ENCODE results near the gene ENTPD7. TPM values are rescaled to one million over a fixed set of nuclear protein-coding genes. Genes with fewer than 3 reads are reported as not detected.

The ENTPD7 gene
- total RNA-seq = 20.3 and 25.5 TPM in 2 replicates

GRCh38 chr10:99659031-99659867, at the start of gene ENTPD7:
TSS of gene ENTPD7 (plus strand) at chr10:99659509. CDS start at chr10:99659957, 448 bp downstream.
- peak within 1 kb of the TSS; percentile 92 for H3K4me3 ChIP-seq (ENCODE audit: low read depth, low read length)
- no peak for DNase-seq (ENCODE audit: low read depth)
- TF ChIP-seq, protein P1, sequence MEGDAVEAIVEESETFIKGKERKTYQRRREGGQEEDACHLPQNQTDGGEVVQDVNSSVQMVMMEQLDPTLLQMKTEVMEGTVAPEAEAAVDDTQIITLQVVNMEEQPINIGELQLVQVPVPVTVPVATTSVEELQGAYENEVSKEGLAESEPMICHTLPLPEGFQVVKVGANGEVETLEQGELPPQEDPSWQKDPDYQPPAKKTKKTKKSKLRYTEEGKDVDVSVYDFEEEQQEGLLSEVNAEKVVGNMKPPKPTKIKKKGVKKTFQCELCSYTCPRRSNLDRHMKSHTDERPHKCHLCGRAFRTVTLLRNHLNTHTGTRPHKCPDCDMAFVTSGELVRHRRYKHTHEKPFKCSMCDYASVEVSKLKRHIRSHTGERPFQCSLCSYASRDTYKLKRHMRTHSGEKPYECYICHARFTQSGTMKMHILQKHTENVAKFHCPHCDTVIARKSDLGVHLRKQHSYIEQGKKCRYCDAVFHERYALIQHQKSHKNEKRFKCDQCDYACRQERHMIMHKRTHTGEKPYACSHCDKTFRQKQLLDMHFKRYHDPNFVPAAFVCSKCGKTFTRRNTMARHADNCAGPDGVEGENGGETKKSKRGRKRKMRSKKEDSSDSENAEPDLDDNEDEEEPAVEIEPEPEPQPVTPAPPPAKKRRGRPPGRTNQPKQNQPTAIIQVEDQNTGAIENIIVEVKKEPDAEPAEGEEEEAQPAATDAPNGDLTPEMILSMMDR (conservative IDR thresholded peaks at IDR 0.05; ENCODE audit: low read depth, low read length) = no peak

- TF ChIP-seq, protein P1 (conservative IDR thresholded peaks at IDR 0.05; ENCODE audit: low read depth, low read length) = no peak
- H3K4me3 ChIP-seq (ENCODE audit: low read depth, low read length) = no peak overlapping the region
- no peak for DNase-seq (ENCODE audit: low read depth)
Measured at GRCh38 chr10:99610221-99610620, 49.1 kb upstream of the ENTPD7 start.

GRCh38 chr10:99611326-99611725, 48.0 kb upstream of the ENTPD7 start:
- DNase-seq (ENCODE audit: low read depth) = no peak
- TF ChIP-seq, protein P1 (conservative IDR thresholded peaks at IDR 0.05; ENCODE audit: low read depth, low read length) = no peak
- no peak overlapping the region for H3K4me3 ChIP-seq (ENCODE audit: low read depth, low read length)

GRCh38 chr10:99612167-99612831, 47.0 kb upstream of the ENTPD7 start:
- TF ChIP-seq, protein P1 (conservative IDR thresholded peaks at IDR 0.05; ENCODE audit: low read depth, low read length) = peak; percentile 89
- no peak for DNase-seq (ENCODE audit: low read depth)
- no peak overlapping the region for H3K4me3 ChIP-seq (ENCODE audit: low read depth, low read length)

DNA sequence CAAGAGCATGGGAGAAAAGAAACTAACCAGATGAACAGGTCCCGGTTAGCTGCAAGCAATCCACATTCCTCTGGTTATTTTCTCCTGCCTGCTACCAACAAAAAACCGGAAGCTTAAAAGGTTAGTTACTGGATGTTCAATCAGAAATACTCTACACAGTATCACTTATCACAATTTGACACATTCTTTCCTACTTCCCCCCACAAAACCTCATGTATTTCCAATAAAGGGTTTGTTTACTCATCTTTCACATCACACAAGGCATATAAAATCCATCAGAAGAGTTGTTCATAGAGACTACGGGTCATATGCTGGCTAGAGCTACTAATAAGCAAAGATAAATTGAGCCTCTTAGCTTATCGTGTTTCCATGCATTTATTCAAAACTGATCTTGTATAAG, 43.9 kb upstream of the ENTPD7 start:
- TF ChIP-seq, protein P1 (conservative IDR thresholded peaks at IDR 0.05; ENCODE audit: low read depth, low read length) = no peak
- H3K4me3 ChIP-seq (ENCODE audit: low read depth, low read length) = no peak overlapping the region
- DNase-seq (ENCODE audit: low read depth) = no peak

DNA sequence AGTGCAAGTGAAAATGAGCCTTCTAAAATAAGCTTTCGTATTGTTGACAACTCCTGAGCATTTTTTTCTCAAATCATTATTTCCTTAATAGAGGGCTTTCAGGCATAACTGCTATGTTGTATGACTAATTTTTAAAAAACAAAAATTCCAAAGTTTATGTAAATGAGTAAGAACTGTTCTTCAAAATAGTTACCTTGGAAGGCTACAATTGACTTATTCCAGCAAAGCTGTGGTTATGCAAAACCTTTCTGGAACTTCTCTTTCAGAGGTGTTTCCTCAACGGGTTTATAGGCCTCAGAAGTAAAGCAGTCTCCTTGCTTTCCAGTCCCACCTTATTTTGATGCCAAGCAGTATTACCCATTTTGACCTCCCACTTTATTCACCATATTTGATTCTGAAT, 41.6 kb upstream of the ENTPD7 start:
- H3K4me3 ChIP-seq (ENCODE audit: low read depth, low read length) = peak overlapping the region; percentile 95
- TF ChIP-seq, protein P1 (conservative IDR thresholded peaks at IDR 0.05; ENCODE audit: low read depth, low read length) = no peak
- no peak for DNase-seq (ENCODE audit: low read depth)

Measured in epithelial cell of proximal tubule (primary cell).